Epidermal melanocyte (primary cell): ENCODE data around the gene TSPY10.
"Not testable (repeated sequence)": the region's sequence is repeated elsewhere in the genome, so short reads cannot be mapped to it uniquely, and the experiment has no call there.

Experiments used
- DNase-seq: peaks from one replicate; pipeline ENCODE4 v3.0.0; 2011; ENCODE audit warnings: low spot score; ENCODE audit not compliant: insufficient read length

TSPY10 gene

GRCh38 chrY:9527580-9527979 is at the start of gene TSPY10:
TSS of gene TSPY10 (plus strand) at chrY:9527880. CDS start at chrY:9527926, 46 bp downstream.
- DNase-seq, result not testable (repeated sequence)

DNA sequence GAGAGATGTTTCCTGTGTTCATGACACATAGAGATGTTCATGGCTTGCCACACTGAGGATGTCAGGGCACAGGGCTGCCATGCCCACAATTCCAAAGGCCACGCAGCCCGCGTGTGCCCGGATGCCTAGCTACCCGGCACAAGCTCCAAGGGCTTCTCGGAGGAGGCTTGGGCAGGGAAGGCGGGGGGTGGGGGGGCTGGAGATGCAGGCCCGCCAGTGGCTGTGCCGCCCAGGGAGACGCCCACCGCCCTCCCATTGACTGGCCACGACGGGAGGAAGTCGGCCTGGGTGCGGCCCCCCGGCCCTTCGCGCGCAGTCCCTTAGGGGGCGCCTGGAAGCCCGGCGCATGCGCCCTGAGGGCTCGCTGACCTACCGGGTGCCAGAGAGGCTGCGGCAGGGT is 40.7 kb upstream of the TSPY10 start, which contains the start of gene TSPY9:
TSPY9 (plus strand) TSS at position 301 of the 400 bp plus-strand sequence; CDS start at position 347, 46 bp downstream.
- not testable (repeated sequence) for DNase-seq

- not testable (repeated sequence) for DNase-seq
Measured at GRCh38 chrY:9504396-9504795, 23.3 kb upstream of the TSPY10 start.

- not testable (repeated sequence) for DNase-seq
Measured at GRCh38 chrY:9516287-9516686, 11.4 kb upstream of the TSPY10 start.
